ENCODE measurements around the gene GLT6D1. TPM values are rescaled to one million over a fixed set of nuclear protein-coding genes. Genes with fewer than 3 reads are reported as not detected.

GLT6D1 gene
- total RNA-seq, 1 donor from 2014 or later = not detected

DNA sequence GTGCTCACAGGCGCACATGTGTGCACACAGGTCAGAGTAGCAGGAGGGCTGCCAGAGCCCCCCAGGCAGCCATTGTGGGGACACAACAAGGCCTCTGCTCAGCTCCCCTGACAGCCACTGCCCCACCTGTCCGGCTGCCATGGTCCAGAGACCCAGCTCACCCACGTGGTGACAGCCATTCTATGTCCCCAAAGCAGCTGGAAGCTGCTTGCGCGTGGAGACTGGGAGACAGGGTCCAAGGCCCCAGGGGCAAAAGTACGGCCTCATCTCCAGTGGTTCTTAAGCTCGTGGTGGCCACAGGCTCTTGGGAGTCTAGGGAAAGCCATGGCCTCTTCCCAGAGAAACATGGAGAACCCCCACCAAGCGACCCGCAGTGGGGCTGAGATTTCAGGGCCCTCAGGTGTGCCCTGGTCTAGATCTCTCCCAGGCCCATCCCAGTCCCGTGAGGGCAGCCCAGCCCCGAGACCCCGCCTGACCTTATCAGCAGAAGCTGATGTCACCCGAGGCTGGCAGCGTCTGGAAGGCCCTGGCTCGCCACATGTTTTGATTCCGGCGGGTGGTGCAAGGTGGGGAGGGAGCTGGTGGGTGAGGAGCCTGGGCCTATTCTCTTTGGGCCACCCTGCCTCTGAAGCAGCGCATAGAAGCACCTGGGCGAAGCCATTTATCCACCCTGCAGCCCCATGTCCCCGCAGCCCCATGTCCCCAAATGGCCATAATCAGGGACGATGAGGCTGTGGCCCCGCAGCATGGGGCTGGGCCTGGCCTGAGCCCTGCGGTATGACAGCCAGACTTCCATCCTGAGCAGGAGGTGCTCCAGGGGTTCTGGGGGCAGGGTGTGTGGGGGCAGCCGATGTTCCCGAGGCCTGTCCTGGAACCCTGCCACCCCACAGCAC is 31.7 kb downstream of the GLT6D1 start:
- DNase-seq = no peak

DNA sequence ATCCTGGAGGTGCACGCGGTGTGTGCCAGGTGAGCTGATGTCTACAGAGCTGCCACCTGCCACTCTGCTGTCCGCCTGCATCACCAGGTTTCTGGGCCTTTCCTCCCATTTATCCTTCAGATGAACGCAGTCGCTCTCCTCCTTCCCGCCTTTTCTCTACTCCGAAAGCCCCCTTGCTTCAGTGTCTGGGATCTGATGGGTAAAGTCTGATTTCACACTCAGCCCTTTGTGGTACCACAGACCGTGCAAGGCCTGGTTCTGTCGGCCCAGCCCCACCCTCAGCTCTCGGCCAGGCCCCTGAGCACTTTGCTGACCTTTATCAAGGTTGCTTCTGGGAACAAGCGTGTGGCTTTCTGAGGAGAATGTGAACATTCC is 32.5 kb downstream of the GLT6D1 start:
- no peak for DNase-seq

DNA sequence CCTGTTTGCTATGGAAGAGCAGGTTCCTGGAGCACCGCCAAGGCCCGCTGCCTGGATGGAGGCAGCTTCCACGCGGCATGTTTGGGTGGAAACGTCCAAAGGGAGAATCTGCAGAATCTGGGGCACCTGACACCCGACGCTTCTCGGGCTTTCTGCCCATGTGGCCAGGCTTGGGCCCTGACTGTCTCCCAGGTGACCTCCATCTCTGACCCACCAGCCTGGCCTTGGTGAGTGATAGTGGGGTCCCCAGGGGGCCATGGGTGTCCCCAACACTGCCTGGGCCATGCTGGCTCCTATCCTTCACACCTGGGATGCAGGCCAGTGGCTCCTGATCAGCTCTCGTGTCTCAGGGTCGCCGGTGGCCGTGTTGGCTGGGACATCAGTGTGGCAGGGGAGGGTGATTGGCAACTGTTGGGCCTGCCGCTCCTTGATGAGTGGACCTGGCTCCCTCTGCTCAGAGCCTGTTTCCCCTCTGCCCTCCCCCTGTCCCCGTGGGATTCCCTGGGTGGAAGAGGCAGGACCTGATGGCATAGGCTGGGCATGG is 34.0 kb downstream of the GLT6D1 start:
- no peak for DNase-seq

DNA sequence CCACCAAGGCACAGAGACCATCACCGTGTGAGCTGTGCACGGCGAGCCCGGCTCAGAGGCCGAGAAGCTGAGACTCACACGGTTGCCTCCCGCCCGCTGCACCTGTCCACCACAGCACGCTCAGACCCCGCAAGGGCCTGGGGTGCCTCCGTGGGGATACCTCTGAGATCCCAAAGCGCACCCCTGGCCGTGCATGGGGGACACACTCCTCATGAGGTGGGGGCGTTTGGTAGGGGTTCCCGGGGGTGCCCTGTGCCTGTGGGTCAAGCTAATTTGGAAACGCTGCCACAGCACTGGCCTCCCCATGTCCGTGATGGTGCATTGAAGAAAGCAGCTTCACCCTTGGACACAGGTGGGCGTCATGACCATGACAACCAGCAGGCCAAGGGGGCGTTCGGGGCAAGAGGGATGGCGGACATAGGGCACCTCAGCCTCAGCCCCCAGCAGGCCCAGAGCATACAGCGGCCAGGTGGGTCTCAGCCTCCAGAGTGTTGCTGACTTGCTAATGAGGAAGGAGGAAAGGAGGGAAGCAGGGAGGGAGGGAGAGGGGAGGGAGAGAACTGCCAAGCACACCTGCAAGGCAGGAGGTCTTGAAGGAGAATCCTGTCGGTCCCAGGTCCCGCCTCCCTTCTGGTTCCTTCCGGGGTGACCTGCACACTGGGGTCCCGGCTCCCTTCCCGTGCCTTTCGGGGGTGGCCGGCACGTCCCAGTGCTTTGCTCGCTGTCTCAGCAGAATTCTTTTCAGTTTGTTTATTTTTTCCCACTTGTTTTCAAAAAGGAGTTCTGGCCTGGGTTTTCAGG is 34.7 kb downstream of the GLT6D1 start:
- no peak for DNase-seq

DNA sequence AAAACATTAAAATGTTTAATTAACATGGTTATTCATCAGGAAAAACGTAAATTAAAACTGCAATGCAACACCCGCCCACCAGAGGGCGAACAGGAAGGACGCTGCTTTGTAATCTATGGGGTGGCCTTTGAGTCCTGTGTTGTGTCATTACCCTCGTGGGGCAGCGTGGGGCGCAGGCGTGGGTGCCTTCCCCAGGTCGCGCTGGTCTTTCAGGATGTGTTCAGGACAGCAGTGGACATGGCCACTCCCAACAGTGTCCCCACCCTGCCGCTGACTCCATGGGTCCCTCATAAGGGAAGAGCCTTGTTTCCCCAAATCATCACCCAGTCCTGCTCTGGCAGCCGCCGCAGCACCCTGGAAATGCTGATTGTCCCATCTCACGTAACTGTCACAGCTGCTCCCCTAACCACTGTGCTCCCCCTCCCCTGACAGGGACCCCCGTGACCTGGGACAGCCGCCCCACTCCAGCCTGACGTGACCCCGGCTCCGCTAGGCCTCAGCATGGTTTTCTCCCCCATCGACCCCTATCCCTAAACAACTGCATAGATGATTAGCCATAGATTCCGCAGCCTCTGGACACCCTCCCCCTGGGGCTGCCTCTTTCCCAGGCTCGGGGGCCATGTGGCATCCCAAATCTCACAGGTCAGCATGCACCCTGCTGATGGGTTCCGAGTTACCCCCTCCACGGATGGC is 36.4 kb downstream of the GLT6D1 start:
- peak; percentile 70 for DNase-seq

DNA sequence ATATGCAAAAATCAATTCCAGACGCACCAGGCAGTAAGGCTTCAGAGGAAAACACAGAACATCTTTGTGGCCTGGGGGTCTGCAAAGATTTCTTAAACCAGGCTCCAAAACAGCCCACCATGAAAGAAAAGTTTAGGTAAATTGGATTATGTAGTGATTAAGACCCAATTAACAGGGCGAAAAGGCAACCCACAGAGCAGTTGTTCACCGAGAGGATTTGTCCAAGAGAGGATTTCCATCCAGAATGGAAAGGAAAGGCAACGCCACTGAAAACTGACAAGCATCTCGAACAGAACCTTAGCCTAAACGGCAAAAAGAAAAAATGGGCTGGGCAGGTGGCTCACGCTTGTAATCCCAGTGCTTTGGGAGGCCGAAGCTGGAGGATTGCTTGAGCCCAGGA is 37.4 kb downstream of the GLT6D1 start:
- no peak for DNase-seq

DNA sequence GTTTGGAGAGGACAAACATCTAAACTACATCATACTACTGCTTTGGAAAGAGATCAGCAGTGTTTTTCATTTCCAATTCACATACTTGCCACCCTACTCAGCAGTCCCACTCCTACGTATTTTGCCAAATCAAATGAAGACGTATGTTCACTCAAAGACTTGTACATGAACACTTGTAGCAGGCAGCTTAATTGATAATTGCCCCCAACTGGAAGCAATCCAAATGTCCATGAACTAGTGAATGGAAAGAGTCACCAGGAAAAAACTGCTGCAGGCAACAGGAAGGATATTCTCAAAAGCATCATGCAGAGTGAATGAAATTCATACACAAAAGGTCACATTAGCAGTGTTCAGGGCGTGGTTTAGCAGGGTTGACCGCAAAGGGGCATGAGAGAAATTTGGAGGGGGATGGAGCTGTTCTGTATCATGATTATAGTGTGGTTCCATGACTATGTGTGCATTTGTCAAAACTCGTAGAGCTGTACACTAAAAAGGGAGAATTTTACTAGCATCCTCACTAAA is 39.0 kb downstream of the GLT6D1 start:
- DNase-seq = no peak

DNA sequence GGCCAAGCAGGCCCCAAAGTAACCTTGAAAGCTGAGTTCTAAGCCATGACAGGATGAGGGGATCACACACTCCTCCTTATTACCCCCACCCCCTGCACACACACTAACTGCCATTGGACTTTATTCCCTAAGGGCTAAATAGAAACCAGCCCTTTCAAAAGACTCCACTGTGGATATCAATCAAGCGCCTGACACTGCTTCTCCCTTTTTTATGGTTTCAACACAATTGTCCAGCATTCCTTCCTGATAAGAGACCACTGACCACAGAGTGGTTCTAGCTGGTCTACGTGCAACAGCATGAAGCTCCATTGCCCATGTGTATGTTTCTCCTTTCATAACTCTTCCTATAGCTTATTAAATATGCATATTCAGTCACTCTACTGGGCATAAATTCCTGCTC is 43.1 kb downstream of the GLT6D1 start:
- no peak for DNase-seq

DNA sequence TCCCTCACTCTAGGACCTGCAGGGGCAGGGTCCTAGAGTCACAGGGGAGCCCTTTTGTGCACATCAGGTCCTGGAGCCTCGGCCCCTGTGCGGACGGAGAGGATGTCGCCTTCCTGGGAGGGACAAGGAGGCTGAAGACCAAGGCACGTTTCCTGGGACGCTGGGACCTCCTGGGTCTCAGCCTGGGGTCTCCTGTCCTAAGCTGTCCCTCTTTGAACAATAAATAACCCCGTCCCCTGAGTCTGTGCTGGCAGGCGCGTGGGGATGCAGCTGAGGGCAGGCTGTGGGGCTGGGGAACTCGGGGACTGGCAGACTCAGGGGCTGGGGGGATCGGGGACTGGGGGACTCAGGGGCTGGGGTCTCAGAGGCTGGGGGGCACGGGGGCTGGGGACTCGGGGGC is 46.7 kb downstream of the GLT6D1 start:
- no peak for DNase-seq

DNA sequence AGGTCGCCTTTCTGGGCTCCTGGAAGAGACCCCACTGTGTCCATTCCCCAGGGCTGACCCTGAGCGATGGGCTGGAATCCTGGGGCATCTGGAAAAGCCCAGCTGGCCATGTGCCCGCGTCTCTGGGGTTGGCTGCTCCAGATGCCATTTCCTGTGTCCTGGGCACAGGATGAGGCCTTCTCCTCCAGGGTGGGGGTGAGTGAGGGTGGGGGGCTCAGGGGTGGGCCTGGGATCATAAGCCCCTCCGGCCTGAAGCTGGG is 47.1 kb downstream of the GLT6D1 start:
- no peak for DNase-seq

DNA sequence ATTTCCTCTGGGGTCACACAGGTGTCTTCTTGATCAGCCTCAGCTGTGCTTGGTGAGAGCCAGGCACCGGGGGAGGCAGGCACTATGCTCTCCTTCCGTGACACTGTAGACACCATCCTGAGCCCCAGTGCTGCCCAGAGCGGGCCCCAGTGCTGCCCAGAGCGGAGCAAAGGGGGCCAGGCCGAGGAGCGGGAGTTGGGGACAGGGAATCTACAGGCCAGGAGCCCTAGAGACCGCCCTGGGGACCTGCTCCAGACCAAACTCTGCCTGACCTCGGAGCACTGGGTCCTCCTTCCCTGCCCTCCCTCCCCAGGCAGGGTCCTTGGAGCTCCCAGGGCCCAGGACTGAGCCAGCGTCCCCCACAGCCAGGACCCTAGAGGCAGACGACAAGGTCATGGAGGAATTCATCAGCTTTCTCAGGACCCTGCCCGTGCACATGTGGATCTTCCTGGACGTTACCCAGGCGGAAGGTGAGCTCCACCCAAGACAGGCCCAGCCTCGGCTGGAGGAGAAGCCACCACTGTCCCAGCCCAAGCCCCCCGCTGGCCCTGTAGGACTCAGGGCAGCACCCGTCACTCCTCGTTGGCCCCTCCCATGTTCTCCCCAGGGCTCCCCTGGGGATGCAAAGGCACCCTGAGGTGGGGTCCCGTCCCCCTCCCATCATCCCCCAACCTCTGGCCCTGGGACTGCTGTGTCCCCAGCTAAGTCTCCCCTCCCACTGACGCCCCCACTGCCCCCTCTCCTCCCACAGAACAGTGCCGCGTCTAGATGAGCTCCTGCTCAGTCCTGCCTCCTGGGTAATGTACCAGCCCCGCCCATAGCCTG is 47.6 kb downstream of the GLT6D1 start:
- no peak for DNase-seq

DNA sequence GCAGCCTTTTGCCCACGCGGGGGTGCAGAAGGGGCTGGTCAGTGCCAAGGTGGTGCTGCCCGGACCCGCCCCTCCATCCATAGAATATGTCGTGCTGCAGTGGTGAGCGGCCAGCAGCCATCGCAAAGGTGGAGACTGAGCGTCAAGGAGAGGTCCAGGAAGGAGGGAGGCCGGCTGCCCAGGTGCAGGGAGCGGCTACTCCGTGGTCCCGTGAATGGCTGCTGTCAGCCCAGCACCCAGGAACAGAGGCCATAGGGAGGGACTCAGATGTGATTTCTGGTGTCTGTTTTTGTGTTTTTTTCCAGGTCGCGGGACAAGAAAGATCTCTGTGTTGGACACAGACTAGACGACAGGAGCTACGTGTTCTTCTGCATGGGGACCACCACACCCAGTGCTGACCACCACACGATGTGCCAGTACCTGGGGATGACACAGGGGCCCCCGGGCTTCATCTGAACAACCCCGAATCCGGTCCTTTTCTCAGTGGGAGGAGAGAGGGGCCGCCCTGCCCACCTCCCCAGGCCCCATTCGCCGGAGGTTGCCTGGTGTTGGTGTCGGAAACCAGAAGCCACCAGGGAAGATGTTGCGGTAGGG is 48.8 kb downstream of the GLT6D1 start:
- DNase-seq = no peak

DNA sequence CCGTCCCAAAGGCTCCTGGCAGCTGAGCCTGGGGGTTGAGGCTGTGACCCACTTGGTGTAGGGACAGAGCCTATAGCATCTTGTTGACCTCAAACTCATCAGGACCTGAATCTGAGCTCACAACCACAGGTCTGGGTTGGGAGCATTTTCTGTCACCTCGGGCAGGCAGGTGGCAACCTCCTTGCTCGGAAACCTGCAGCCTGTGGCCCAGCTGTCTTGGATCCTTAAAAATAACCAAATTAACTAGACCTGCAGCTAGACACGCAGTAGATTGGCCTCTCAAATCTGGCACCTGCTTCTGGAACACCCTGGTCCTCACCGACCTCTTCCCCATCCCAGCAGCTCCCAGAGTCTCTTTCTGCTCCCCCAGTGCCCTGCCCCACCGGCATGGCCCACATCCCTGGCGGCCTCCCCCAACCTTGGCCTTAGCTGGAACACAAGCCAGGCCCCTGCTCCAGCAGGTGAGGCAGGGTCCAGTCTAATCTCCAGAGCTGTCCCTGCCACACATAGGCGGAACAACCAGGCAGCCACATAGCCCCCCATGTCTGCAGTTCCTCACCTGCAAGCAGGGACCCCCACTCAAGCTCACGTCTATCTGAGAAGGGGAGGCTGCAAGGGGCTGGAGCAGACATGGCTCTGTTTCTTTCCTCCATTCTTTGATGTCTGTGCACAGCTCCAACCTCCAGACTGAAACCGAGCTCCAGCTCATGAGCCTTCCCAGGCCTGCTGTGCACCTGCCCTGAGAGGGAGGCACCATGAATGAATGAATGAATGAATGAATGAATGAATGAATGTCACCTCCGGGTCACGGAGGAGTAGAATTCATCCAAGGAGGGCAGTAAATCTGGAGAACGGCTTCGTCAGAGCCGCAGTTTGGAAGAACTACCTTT is 49.5 kb downstream of the GLT6D1 start:
- DNase-seq = no peak

DNA sequence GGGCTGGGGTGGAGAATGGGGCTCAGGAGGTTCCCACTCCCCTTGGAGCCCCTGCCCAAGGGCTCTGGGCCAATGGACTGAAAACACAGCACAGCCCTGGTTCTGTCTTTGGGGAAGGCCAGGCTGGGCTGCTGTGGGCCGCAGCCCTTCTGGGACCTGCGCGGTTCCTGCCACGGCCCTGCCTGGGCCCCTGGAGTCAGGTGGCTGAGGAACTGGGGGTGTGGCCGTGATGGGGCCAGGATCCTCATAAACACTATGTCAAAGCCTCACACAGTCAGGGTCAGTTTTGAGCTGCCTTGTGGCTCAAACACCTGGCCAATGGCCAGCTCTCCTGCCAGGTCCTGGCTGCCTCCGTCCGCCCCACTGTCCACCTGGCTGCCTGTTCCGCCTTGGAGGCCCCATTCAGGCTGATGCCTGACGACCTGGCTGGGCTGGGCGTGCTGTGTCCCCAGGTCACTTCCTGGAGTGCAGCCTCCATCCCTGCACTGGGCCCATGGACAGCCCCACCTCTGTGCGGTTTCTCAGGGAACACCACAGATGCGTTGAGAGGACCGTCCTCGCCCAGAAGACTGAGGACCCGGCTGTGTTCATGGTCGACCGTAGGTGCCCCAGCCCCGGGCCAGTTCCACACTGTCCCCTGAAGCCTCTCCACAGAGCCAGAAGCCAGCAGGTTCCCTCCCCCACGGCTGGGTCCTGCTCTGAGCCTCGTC is 50.3 kb downstream of the GLT6D1 start:
- no peak for DNase-seq

DNA sequence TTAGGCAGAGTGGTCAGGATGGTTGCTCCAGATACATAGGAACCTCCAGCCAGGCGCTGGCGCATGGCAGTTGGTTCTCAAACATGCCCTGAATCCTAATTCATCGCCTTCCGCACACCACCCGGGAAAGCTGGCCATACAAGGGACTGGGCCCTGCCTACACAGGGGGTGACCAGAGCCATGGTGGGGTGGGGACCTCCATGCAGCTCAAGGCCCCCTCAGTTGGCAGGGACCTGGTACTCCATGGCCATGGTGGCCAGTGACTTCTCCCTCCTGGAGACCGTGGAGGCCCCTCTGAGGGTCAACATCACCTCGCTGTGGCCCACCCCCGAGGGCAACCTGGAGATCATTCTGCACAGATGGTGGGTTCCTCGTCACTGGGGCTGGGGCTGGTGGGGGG is 51.0 kb downstream of the GLT6D1 start:
- DNase-seq = no peak

DNA sequence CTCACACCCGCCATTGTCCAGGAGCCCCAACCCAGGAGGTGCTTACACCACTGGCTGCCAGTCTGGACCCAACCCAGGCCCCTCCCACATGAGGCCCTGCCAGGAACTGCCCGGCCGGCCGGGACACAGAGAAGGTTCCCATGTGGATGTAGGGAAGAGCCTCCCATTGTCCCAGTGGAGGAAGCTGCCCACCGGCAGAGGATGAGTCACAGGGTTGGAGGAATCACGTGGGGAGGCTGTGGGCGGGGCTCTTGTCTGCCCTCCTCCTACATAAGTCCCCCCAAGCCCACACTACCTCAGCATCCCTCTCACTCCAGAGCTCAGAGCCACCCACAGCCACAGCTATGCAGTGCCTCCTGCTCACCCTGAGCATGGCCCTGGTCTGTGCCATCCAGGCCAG is 51.7 kb downstream of the GLT6D1 start:
- DNase-seq = no peak

DNA sequence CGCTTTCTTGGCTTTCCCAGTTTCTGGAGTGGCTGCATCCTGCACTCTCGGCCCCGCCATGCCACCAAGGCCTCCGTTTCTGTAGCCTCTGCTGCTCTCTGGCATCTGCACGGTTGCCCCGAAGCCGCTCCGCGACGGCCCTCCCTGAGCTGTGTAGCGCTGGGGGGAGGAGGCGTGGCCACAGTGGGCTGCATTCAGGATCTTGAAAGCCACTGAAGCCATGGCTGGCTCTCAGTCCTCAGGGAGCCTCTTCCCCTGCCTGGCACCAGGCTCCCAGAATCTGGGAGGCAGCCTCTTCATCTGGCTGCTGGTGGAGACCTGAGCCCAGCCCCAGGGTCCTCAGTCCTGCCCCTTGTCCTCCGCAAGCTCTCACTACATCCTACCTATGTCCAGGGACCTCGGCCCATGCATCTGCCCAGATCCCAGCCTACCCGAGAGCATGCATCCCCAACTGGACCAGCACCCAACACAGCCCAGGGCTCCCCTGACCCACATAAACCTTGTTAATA is 52.7 kb downstream of the GLT6D1 start:
- DNase-seq = no peak

DNA sequence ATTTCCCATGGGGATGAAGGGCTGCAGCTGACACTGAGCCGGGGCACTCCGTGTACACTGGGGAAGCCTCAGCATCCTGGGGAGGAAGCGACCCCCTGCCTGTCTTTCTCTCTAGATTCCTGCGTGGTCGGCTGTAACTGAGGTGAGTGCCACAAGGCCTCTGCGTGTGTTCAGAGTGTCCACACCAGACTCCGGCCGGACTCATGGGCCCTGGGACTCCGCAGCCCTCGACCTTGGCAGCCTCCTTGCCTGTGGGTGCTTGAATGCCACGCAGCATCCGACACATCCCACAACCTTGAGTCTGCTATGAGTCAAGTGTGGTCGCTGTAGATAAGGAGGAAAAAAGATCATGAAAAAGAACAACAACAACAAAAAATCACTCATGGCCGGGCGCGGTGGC is 54.4 kb downstream of the GLT6D1 start:
- no peak for DNase-seq

DNA sequence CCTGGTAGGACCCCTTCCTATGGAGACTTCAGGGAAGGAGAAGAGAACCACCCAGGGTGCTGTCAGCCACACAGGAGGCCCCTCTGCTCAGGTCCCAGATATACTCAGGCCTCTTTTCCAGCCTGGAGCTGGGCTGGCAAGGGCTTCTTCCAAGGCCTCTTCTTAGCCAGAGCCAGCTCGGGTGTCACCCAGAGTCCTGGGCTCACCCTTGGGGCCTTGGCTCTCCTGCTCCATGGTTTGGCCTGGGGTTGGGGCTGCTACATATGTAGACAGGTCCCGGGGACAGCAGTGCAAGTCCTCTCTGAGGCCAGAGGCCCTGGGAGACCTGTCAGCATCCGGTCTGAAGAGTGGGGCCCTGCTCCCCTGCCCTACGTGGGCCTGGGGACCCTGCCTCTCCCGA is 55.0 kb downstream of the GLT6D1 start:
- no peak for DNase-seq

DNA sequence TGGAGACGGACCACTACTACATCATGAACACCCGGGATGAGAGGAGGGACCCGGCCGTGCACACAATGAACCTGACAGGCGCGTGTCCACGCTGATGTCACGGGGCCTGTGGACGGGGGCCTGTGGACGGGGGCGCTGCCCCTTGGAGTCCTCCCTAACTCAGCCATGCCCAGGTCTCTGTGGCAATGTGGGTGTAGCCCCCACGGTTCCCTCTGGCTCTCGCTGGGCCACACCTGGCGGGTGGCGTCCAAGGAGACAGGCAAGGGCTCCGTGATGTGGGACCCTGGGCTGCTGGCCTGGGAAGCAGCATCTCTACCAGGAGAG is 55.7 kb downstream of the GLT6D1 start:
- no peak for DNase-seq
